Colon (tissue), 2 donors: ENCODE results near the gene SH3RF3.

ENCODE experiments used
- FAIRE-seq: peaks from 2 replicates; lab custom pipeline; 2012; peaks lifted over from hg19 to GRCh38; lab: Jason Lieb, UNC
- donor health status: control.
- donor health status: control.

SH3RF3 gene

GRCh38 chr2:109203246-109204011, 74.4 kb downstream of the SH3RF3 start:
- FAIRE-seq = no peak

GRCh38 chr2:109204412-109204811, 75.4 kb downstream of the SH3RF3 start:
- FAIRE-seq = no peak

GRCh38 chr2:109205447-109205846, 76.4 kb downstream of the SH3RF3 start:
- FAIRE-seq = no peak

DNA sequence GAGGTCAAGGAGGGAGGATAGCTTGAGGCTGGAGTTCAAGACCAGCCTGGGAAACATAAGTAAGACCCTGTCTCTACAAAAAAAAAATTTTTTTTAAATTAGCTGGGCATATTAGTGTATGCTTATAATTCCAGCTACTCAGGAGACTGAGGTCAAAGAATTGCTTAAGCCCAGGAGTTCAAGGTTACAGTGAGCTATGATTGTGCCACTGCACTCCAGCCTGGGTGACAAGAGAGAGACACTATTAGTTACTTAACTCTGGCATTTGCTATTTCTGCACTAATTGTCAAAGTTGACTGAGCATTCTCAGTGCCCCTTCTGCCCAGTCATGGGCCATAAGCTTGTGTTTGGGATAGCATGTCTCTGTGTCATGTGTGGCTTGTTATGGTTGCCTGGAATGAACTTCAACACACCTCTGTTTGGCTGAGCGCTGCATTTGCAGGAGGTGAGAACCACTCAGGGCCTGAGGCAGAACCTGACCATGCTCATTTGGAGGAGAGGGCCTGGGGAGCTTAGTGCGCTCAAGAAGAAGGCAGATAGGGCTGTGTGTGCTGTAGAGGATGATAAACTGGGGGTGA, 77.7 kb downstream of the SH3RF3 start:
- no peak for FAIRE-seq

GRCh38 chr2:109207176-109207575, 78.2 kb downstream of the SH3RF3 start:
- no peak for FAIRE-seq

DNA sequence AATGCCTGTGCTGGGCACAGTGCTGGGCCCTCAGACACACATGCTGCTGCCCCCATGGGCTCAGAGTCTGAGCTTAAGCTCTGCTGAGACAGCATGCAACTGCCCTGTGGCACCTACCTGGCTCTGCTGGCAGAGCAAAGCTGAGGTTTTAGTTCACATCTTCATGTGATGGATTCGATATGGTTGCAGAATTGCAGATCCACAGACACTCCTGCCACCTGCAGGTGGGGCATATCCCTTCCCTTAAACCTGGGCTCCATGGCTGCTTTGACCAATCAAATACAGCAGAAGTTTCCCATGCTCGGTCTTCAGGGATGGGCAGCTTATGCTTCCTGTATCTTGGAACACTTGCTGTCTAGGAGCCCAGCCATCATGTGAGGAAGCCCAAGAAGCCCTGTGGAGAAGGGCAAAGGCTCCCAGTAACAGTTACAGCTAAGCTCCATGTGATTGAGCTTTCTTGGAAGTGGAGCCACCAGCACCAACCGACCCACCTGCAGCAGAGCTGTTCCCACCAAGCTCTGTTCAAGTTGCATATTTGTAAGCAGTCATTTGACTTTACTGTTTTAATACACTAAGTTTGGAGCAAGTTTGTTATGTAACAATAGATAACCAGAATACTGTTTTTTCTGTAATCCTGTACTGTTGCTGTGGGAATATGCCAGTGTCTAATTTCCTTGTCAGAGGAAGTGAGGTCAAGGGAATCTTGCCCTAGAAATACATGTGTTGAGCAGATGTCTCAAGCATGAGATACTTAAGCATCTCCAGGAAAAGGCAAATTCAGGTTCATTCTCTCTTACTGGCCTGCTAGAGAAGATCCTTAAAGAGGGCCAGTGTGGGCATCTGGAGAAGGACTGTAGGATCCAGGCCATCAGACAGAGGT, 79.3 kb downstream of the SH3RF3 start:
- FAIRE-seq = no peak

- FAIRE-seq = no peak
Measured at GRCh38 chr2:109208951-109209335, 79.9 kb downstream of the SH3RF3 start.

- FAIRE-seq = no peak
Measured at GRCh38 chr2:109209412-109209811, 80.4 kb downstream of the SH3RF3 start.

GRCh38 chr2:109209941-109210340, 80.9 kb downstream of the SH3RF3 start:
- no peak for FAIRE-seq

GRCh38 chr2:109210431-109211200, 81.6 kb downstream of the SH3RF3 start:
- FAIRE-seq = no peak

GRCh38 chr2:109211315-109211714, 82.3 kb downstream of the SH3RF3 start:
- FAIRE-seq = no peak

GRCh38 chr2:109212836-109213563, 84.0 kb downstream of the SH3RF3 start:
- no peak for FAIRE-seq

DNA sequence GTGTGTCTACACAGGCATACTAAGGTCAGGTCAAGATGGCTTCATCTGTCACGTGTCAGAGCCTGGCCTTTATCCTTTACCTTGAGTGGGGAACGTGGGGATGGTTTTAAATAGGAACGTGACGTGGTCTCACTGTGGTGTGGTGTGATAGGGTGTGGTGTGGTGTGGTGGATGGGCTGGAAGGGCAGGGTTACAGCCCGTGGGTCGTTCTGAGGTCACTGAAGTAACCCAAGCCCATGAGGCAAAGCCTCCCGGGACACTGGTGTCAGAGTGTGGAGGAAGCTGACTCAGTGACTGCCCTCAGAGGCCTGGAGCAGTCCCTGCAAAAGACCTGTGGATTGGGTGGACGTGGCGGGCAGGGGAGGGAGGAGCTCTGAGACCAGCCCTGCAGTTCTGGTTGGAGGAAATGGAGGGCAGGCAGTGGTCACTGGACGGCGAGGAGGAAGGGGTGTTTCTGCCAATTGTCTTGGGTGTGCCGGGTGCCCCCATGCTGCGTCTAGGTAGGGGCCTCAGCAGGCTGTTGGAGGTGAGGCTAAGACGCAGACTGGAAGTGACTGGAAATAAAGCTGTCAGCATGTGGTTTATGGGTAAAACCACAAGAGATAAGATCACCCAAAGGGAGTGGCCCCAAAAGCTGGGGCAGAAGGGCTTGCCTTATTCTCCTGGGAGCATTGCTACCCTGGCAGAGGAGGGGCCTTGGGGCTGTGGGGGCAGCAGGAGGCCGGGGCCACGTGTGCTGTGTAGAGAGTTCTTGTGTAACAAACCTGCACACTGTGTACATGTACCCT, 84.8 kb downstream of the SH3RF3 start:
- no peak for FAIRE-seq

DNA sequence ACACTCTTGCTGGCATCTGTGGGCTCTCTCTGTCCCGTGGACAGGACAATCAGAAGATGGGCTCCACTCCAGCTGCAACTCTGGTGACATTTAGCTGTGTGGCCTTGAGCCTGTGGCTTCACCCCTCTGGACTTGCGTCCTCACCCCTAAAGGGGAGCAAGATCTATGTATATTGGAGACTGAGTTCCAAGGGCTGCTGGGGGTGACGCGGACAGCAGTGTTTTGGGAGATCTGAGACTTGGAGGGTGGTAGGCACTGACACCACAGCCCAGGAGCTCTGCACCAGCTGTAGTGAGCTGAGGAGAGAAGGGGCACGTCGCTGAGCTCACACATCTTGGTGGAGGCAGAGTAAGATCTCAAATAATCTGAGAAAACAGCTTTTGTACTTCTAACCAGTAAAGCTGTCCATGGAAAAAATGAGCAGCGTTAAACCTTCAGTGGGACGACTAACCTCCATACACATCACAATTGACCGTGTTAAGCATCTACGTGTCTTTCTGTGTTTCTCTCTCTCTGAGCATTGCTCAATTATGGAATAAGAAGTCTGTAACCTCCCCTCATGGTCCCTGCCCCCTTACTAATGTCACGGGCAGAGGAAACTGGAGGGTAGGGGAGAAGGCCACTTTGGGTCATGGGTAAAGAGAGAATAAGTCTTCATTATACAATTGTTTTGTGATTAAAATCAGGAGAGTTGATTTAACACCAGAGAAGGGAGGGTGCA, 85.8 kb downstream of the SH3RF3 start:
- no peak for FAIRE-seq

GRCh38 chr2:109215866-109216265, 86.9 kb downstream of the SH3RF3 start:
- no peak for FAIRE-seq

GRCh38 chr2:109216332-109216731, 87.3 kb downstream of the SH3RF3 start:
- FAIRE-seq = no peak

GRCh38 chr2:109217362-109218086, 88.5 kb downstream of the SH3RF3 start:
- FAIRE-seq = no peak

- no peak for FAIRE-seq
Measured at GRCh38 chr2:109218087-109218791, 89.2 kb downstream of the SH3RF3 start.

DNA sequence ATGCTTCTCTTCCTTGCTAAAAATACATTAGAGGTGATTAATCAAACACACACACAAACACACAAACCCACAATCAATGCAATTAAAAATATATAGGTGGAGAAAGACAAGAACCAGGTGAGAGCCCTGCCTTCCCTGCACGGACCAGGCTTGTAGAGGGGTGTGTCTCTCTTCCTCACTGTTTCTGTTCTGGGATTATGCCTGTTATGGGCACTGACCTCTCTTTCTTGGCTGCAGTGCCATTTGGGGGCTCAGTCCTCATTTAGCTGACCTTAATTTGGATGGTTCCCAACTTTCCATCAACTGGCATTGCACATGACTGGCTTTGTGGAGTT, 89.8 kb downstream of the SH3RF3 start:
- no peak for FAIRE-seq
